GM10847 (cell line): ENCODE data around the gene SLC4A2.

Source experiments
- POLR2A ChIP-seq: IDR thresholded peaks from 2 replicates; pipeline ENCODE4 v1.6.1; 2011; ENCODE audit not compliant: insufficient read length; ENCODE audit errors: extremely low read depth

SLC4A2 gene

DNA sequence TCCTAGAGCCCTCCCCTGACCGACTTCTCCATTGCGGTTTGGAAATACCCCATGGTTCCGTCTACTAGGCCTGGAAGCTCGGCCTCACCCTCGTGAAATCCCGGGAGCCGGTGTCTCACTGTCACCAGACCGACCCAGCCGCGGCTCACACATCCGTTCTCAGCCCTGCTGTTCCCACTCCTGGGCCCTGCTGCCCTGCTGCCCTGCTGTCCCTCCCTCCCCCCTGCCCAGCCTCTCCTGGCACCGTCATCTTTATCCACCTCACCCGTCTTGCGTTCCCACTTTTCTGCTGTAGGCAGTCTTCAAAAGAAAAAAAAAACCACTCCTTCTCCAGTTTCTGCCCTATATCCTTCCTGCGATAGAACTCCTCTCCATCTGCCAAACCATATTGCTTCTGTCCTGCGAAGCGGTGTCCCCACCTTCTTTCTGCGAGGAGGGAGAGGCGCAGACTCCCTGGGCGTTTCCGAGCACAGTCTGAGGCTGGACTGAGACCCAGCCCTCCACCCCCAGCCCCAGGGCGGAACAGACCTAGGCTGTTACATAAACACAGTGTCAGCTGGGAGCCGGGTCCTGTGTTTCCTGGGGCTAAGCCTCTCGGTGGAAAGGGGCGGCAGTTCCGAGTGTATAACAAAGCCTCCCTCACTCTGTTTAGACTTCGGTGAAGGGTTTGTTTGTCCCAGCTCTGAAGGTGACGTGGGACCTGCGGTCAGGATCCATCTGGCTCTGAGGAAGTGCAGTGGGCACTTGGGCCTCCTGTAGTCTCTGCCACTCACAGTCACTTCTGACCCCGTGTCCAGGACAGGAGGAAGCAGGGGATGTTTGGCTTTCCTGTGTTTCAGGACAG, 29.7 kb downstream of the SLC4A2 start:
- TF ChIP-seq POLR2A = no peak

DNA sequence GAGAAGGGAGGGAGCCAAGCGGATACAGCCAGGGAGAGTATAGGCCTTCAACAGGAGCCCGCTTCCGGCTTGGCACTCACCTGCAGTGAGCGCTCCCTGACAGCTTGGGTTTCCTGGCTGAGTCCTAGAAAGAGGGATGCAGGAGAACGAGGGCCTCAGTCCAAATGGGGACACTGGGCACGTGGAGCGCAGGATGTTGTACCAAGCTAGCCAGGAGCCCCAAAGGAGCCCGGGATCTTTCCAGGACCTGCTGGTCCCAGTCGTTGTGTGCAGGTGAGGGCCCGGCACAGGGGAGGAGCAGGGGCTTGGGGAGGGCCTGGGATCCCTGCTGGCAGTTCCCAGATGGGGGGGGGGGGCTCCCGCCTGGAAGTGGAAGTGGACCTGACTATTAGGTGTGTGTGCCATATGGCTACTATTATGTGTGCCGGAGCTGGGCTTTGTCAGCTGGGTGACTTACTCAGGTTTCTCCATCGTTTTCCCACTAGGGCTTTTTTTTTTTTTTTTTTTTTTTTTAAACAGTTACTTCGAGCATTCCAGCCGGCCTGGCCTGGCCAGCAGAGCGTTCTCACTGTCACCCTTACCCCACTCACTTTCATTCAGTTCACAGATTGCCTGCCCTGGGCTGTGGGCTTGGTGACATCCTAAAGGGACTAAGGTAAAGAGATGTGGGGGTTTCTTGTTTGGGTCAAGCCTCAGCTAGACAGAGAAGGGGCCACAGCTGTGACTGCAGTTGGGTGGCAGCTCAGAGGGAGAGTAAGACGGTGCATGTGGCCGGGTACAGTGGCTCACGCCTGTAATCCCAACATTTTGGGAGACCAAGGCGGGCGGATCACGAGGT, 30.7 kb downstream of the SLC4A2 start:
- no peak for TF ChIP-seq POLR2A

GRCh38 chr7:151091003-151091402, 31.6 kb downstream of the SLC4A2 start:
- TF ChIP-seq POLR2A = no peak

- no peak for TF ChIP-seq POLR2A
Measured at GRCh38 chr7:151091431-151091830, 32.0 kb downstream of the SLC4A2 start.

DNA sequence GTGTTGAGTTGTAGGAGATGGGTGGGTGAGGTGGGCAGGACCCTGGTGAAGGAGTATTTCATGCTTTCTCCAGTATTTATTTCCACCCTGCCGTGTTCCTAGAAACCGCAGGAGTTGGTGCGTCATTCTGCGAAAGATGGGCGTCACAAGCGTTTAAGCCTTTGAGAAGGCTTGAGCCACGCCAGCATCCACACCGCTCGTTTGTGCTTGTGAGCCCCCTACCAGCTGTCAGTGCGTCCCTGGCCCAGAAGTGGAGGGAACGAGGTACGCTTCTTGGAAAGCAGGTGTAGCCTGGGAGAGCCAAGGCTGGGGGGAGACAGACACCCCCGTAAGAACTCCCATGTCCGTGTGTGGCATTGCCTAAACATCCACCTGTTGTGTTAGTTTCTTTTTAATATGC, 32.6 kb downstream of the SLC4A2 start:
- no peak for TF ChIP-seq POLR2A

DNA sequence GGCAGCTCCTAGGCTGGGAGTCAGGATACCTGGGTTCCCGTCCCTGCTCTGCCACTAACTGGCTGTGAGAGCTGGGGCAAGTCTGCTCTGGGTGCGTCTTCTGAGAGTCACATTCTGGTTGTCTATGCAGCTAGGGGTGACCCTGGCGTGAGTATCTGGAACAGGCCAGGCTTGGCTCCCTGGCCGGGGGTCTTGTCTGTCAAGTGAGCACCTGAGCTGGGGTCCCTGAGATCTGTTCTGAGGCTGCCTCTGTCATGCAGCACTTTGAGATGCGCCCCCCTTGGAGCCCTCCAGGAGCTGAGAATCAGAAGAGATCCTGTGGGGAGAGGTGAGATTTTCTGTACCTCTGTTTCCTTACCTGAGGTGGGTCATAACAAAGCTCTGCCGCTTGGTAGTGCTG, 34.4 kb downstream of the SLC4A2 start:
- no peak for TF ChIP-seq POLR2A

- TF ChIP-seq POLR2A = no peak
Measured at GRCh38 chr7:151094675-151095074, 35.3 kb downstream of the SLC4A2 start.

GRCh38 chr7:151095123-151095797, 35.9 kb downstream of the SLC4A2 start:
- no peak for TF ChIP-seq POLR2A

- TF ChIP-seq POLR2A = no peak
Measured at GRCh38 chr7:151095828-151096475, 36.6 kb downstream of the SLC4A2 start.

GRCh38 chr7:151099486-151100211, 40.3 kb downstream of the SLC4A2 start:
- no peak for TF ChIP-seq POLR2A

DNA sequence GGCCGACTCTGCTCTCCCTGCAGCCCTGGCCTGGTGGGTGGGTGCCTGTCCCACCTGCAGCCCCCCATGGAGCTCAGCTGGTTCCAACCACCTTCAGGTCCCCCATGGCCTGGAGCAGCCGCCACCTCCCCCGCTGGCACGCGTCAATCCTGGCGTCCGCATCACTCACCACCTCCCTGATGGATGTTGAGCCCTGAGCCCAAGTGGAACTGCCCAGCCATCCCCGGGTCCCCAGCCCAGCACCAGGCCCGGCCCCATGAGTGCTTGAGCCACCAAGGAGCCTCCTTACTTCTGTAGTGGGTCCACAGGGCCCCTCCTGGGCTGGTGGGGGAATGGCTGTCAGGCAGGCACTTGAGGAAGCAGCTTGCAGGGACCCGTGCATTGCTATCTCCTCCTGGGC, 41.5 kb downstream of the SLC4A2 start:
- no peak for TF ChIP-seq POLR2A

GRCh38 chr7:151101621-151102396, 42.4 kb downstream of the SLC4A2 start:
- TF ChIP-seq POLR2A = no peak

GRCh38 chr7:151102991-151103390, 43.6 kb downstream of the SLC4A2 start:
- no peak for TF ChIP-seq POLR2A

DNA sequence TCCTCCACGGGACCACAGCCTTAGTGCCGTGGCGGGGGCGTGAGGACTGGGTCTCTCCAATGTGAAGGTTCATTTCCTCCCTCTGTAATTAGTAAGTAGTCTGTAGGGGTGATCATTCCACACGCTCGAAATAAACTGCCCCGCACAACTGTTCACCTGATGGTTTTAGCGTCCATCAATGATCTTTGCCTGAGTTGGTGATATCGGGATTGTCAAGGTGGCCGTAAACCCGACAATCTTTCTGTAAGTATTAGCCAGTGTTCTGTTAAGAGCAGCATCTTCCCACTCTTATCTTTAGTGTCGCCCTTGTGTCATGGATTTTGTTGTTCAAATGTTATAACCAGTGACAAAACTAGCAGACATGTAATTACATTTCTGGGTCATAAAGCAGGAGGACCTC, 44.6 kb downstream of the SLC4A2 start:
- TF ChIP-seq POLR2A = no peak
